SK-N-MC (cell line): ENCODE results near the gene SORBS2.
"Not testable (repeated sequence)": the region's sequence is repeated elsewhere in the genome, so short reads cannot be mapped to it uniquely, and the experiment has no call there.

Experiments
- DNase-seq: peaks from one replicate; pipeline ENCODE4 v3.0.0-alpha.2; 2011; ENCODE audit warnings: low read depth, low spot score
- H3K27ac ChIP-seq: fragments of 200-600 bp; sonication (generic); 2 replicates; pipeline ENCODE4 v1.5.1; 2016; ENCODE audit warnings: mixed run types
- H3K36me3 ChIP-seq: fragments of 200-600 bp; sonication (generic); 2 replicates; pipeline ENCODE4 v1.6.1; 2017; ENCODE audit warnings: antibody characterized with exemption, low read length, mixed read lengths; ENCODE audit not compliant: insufficient read depth
- H3K4me3 ChIP-seq: fragments of 200-600 bp; sonication (generic); 2 replicates; pipeline ENCODE4 v1.5.1; 2016
- H3K9ac ChIP-seq: fragments of 200-600 bp; sonication (generic); 2 replicates; pipeline ENCODE4 v1.8.0; 2017; ENCODE audit warnings: mixed run types, mixed read lengths; ENCODE audit not compliant: insufficient read length
- H3K9me3 ChIP-seq: fragments of 200-600 bp; sonication (generic); 2 replicates; pipeline ENCODE4 v1.6.1; 2017; ENCODE audit warnings: low read depth, mild to moderate bottlenecking, antibody characterized with exemption, low read length, moderate library complexity, mixed read lengths
- EZH2 ChIP-seq: fragments of 200-600 bp; sonication (generic); IDR thresholded peaks from one replicate; pipeline ENCODE4 v1.6.1; 2017; ENCODE audit warnings: antibody characterized with exemption
- FOXP2 ChIP-seq: optimal IDR thresholded peaks from 2 replicates; pipeline ENCODE3; 2011; ENCODE audit warnings: mild to moderate bottlenecking, moderate library complexity; ENCODE audit not compliant: insufficient read depth; ENCODE audit errors: extremely low read length, control extremely low read depth
- POLR2AphosphoS5 ChIP-seq: IDR thresholded peaks from 2 replicates; pipeline ENCODE4 v1.6.1; 2012; ENCODE audit warnings: mild to moderate bottlenecking, low read depth, low read length, borderline replicate concordance

The SORBS2 gene

DNA sequence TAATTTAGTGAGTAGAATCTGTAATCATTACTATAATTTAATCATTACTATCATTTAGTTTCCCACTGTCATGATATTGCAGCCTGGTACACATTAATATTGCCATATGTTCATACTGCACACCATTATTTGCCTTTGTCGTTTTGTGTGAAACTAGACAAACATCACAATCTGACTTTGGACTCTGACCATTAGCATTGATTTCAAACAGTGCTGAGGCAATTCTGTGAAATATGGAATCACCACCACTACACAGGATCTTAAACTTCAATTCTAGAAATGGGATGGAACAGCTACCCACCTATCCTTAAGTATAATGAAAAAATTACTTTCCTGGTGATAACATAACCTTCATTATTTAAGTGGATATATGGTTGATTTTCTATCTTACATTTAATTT is 98.3 kb downstream of the SORBS2 start:
- TF ChIP-seq FOXP2 (no peak), POLR2AphosphoS5 (no peak), EZH2 (no peak)
- Histone ChIP-seq H3K9ac (no peak overlapping the region), H3K4me3 (no peak overlapping the region), H3K36me3 (no peaks in the 10 kb centered on the region), H3K9me3 (no peaks in the 10 kb centered on the region), H3K27ac (no peak overlapping the region)
- DNase-seq = no peak

- Histone ChIP-seq H3K9ac (no peak overlapping the region), H3K27ac (no peak overlapping the region), H3K9me3 (no peaks in the 10 kb centered on the region), H3K36me3 (no peaks in the 10 kb centered on the region), H3K4me3 (no peak overlapping the region)
- TF ChIP-seq FOXP2 = no peak
- TF ChIP-seq EZH2 = no peak
- TF ChIP-seq POLR2AphosphoS5 = no peak
- no peak for DNase-seq
Observed at GRCh38 chr4:185713272-185713671, 98.7 kb downstream of the SORBS2 start.

DNA sequence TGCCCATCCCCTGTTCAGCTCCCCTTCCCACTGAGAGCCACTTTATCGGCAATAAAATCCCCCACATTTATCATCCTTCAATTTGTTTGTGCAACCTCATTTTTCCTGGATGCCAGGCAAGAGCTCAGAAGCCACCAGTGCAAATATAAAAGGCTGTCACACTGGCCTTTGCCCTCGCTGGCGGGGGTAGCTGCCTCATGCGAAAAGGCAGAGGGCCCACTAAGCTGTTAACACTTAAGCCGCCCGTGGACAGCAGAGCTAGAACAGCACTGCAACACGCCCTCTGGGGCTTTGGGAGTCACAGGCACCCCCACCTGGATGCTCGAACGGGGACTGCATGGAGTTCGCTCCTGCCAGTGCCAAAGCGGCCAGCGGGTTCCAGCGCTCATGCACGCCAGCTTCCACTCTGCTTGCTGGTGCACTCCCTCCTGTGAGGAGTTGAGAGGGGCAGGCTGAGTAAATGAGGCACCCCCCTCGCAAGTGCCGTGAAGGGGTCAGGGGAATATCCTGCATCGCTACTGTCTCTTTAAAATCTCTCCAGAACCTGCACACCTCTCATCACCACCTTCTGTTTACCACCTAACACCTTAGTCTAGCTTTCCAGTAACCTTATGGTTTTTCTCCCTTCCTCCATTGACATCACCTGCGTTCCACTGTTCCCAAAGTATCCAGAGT is 99.5 kb downstream of the SORBS2 start:
- no peak overlapping the region for H3K4me3 ChIP-seq
- no peaks in the 10 kb centered on the region for H3K9me3 ChIP-seq
- H3K27ac ChIP-seq = no peak overlapping the region
- no peak overlapping the region for H3K9ac ChIP-seq
- DNase-seq = no peak
- TF ChIP-seq EZH2 (no peak), FOXP2 (no peak), POLR2AphosphoS5 (no peak)
- no peaks in the 10 kb centered on the region for H3K36me3 ChIP-seq

- Histone ChIP-seq H3K4me3 (no peak overlapping the region), H3K27ac (no peak overlapping the region), H3K36me3 (no peaks in the 10 kb centered on the region), H3K9me3 (no peaks in the 10 kb centered on the region), H3K9ac (no peak overlapping the region)
- TF ChIP-seq EZH2 (no peak), POLR2AphosphoS5 (no peak), FOXP2 (no peak)
- no peak for DNase-seq
Observed at GRCh38 chr4:185711726-185712125, 100.3 kb downstream of the SORBS2 start.

GRCh38 chr4:185710487-185710995 is 101.5 kb downstream of the SORBS2 start:
- no peak overlapping the region for H3K9ac ChIP-seq
- no peaks in the 10 kb centered on the region for H3K9me3 ChIP-seq
- TF ChIP-seq POLR2AphosphoS5 = no peak
- no peak for TF ChIP-seq FOXP2
- no peak for TF ChIP-seq EZH2
- no peak overlapping the region for H3K4me3 ChIP-seq
- H3K36me3 ChIP-seq = no peaks in the 10 kb centered on the region
- DNase-seq = no peak
- H3K27ac ChIP-seq = no peak overlapping the region

DNA sequence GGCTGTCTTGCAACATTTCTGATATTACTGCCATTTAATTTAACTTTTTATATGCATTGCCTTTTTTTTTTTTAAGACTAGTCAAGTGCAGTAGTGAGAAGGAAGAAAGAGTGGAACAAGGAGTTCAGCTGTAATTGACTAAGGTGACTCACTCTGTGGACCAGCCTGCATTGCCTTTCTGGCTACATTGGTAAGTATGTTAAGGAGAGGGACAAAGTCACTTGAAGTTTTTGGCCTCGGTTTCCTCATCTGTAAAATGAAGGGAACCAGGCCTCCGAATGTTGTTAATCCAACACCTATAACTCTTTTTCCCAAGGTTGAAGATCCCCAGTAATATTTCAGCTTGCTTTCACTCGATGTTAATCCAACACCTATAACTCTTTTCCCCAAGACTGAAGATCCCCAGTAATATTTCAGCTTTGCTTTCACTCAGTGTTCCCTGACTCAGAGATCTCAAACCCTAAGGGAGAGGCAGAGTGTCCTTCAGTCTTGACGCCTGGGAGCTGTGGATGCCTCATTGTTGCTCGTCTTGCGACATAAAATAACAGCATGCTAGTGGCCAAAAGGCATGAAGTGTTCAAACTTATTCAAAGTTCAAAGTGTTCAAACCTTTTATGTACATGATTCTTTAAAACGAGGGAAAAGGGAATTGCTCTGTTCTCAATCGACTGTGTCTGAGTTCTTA is 102.0 kb downstream of the SORBS2 start:
- no peak overlapping the region for H3K27ac ChIP-seq
- no peaks in the 10 kb centered on the region for H3K36me3 ChIP-seq
- H3K9me3 ChIP-seq = no peaks in the 10 kb centered on the region
- no peak for TF ChIP-seq FOXP2
- no peak for TF ChIP-seq EZH2
- TF ChIP-seq POLR2AphosphoS5 = no peak
- no peak for DNase-seq
- H3K9ac ChIP-seq = no peak overlapping the region
- no peak overlapping the region for H3K4me3 ChIP-seq

GRCh38 chr4:185708348-185708747 is 103.6 kb downstream of the SORBS2 start:
- TF ChIP-seq POLR2AphosphoS5 = no peak
- TF ChIP-seq FOXP2 = no peak
- TF ChIP-seq EZH2 = no peak
- Histone ChIP-seq H3K4me3 (no peak overlapping the region), H3K9me3 (no peaks in the 10 kb centered on the region), H3K9ac (no peak overlapping the region), H3K27ac (no peak overlapping the region), H3K36me3 (no peaks in the 10 kb centered on the region)
- no peak for DNase-seq

DNA sequence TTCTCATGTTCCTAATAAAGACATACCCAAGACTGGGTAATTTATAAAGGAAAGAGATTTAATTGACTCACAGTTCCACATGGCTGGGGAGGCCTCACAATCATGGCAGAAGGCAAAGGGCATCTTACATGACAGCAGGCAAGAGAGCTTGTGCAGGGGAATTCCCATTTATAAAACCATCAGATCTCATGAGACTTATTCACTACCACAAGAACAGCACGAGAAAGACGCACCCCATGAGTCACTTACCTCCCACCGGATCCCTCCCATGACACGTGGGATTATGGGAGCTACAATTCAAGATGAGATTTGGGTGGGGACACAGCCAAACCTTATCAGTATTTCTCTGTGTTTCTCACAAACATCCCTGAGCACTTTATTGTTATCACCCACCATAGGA is 104.4 kb downstream of the SORBS2 start:
- not testable (repeated sequence) for H3K9ac ChIP-seq, H3K27ac ChIP-seq, DNase-seq, H3K4me3 ChIP-seq, H3K9me3 ChIP-seq, H3K36me3 ChIP-seq

- Histone ChIP-seq H3K27ac (no peak overlapping the region), H3K36me3 (no peaks in the 10 kb centered on the region), H3K4me3 (no peak overlapping the region), H3K9ac (no peak overlapping the region), H3K9me3 (no peaks in the 10 kb centered on the region)
- DNase-seq = no peak
- TF ChIP-seq POLR2AphosphoS5 (no peak), FOXP2 (no peak), EZH2 (no peak)
Observed at GRCh38 chr4:185702147-185702663, 109.8 kb downstream of the SORBS2 start.
